Measurements from ENCODE around the gene FGD2. TPM values are rescaled to one million over a fixed set of nuclear protein-coding genes. Genes with fewer than 3 reads are reported as not detected.

Gene FGD2
- total and polyA plus RNA-seq, 7 donors: 3.7 to 40.8 (median 20.1) TPM

DNA sequence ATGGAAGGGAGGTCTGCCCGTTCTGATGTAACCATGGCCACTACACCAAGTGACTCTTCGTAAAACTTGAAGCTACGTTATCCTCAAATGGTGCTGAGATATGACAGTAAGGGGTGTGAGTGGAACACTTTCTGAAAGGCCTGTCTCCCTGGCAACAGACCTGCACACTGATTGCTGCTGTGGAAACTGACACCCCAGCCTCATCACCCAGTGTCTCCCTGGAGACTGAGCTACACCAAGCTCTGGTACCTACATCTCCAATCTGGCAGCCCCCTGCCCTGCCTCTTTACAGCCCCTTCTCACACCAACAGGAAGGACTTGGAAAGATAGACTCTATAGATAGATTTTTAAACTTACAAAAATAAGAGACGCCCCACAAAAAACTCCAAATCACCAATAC is 37.7 kb upstream of the FGD2 start:
- no peaks in the 10 kb centered on the region for H3K9me3 ChIP-seq
- H3K27me3 ChIP-seq: no peaks in the 10 kb centered on the region
- TF ChIP-seq EP300 (IDR thresholded peaks at IDR 0.05) (no peak), POLR2A (IDR thresholded peaks at IDR 0.05) (no peak), POLR2AphosphoS5 (IDR thresholded peaks at IDR 0.05) (no peak)
- TF ChIP-seq, protein P1, sequence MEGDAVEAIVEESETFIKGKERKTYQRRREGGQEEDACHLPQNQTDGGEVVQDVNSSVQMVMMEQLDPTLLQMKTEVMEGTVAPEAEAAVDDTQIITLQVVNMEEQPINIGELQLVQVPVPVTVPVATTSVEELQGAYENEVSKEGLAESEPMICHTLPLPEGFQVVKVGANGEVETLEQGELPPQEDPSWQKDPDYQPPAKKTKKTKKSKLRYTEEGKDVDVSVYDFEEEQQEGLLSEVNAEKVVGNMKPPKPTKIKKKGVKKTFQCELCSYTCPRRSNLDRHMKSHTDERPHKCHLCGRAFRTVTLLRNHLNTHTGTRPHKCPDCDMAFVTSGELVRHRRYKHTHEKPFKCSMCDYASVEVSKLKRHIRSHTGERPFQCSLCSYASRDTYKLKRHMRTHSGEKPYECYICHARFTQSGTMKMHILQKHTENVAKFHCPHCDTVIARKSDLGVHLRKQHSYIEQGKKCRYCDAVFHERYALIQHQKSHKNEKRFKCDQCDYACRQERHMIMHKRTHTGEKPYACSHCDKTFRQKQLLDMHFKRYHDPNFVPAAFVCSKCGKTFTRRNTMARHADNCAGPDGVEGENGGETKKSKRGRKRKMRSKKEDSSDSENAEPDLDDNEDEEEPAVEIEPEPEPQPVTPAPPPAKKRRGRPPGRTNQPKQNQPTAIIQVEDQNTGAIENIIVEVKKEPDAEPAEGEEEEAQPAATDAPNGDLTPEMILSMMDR (IDR thresholded peaks at IDR 0.05): no peak
- H3K4me1 ChIP-seq: peaks cover 0 to 11% (median 8%) of the 10 kb centered on the region in 4 donors
- peaks cover 50 to 65% (median 56%) of the 10 kb centered on the region in 4 donors for H3K36me3 ChIP-seq
- DNase-seq: peak; percentile 44
- 89 to 92% methylated on average over 4 of the region's 4 CpGs for WGBS, 2 donors
- H3K4me3 ChIP-seq: no peak overlapping the region
- H3K27ac ChIP-seq: no peak overlapping the region
- intact Hi-C loops (cut with DNase I): no loop called here

DNA sequence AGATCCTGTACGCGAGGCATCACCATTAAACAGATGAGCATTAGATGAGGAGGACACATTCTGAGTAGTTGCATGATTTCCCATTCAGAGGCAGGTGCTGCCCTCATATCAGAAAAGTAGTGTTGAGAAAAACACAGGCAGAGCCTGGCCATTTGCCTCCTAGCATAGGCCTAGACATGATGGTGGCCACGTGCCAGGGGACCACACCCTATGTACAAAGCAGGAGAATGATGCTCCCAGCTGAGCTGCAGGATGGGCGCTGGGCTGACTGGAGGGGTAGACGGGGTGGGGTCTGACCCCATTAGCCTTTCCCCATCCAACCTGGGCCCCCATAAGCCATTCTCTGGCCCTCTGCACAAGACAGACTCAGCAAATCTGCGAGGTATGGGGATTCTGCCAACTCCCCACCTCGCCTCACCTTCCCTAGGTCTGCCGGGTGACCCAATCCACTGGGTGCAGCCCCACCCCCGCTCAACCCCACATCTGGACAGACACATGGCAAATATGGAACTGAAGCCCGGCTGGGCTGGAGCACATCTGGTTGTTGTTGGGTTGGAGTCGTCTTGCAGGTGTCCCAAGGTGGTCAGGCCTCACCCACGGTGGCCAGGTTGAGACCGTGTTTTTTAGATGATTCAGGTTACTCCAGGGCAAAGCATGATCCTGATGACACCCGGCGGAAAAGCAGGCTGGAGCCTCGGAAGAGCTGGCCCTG is 37.0 kb upstream of the FGD2 start:
- WGBS, 2 donors: 77 to 88% methylated on average over 16 of the region's 16 CpGs
- peak; percentile 62 for DNase-seq
- intact Hi-C loops (cut with DNase I): no loop called here

DNA sequence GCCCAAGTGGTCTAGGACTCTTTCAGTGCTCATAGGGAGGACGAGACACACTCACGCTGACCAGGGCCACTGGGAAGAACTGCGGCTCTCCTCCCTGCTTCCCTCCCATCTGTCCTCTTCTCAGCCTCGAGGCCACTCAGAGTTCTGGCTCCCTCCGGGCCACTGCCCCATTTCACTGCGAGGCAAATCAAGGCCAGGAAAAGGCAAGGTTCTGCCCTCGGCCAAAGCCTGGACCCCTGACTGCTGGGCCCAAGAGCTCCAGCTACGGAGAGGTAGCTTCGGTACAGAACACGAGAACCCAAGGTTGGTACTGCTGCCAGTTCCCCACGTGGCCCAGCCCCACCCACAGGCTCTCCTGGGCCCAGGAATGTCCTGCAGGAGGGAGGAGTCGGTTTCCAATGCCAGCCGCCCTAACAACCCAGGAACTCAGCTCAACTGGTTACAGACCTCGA is 36.2 kb upstream of the FGD2 start:
- intact Hi-C loops (cut with DNase I): no loop called here
- no peak for TF ChIP-seq POLR2AphosphoS5 (IDR thresholded peaks at IDR 0.05)
- TF ChIP-seq POLR2A (IDR thresholded peaks at IDR 0.05): no peak
- TF ChIP-seq, protein P1 (IDR thresholded peaks at IDR 0.05): no peak
- TF ChIP-seq EP300 (IDR thresholded peaks at IDR 0.05): no peak

More for the DNA sequence above, 37.0 kb upstream of the FGD2 start:
- Histone ChIP-seq H3K36me3 (peaks cover 50 to 71% (median 62%) of the 10 kb centered on the region in 4 donors), H3K9me3 (no peaks in the 10 kb centered on the region), H3K27ac (no peak overlapping the region), H3K27me3 (no peaks in the 10 kb centered on the region), H3K4me3 (no peak overlapping the region), H3K4me1 (peaks cover 0 to 17% (median 11%) of the 10 kb centered on the region in 4 donors)
- TF ChIP-seq, protein P1 (IDR thresholded peaks at IDR 0.05): no peak
- TF ChIP-seq POLR2AphosphoS5 (IDR thresholded peaks at IDR 0.05) (peak in 1 of 4 donors; percentile 11), POLR2A (IDR thresholded peaks at IDR 0.05) (no peak)

GRCh38 chr6:36969988-36970891 is 35.2 kb upstream of the FGD2 start:
- Histone ChIP-seq H3K36me3 (peaks cover 69 to 90% (median 79%) of the 10 kb centered on the region in 4 donors), H3K27me3 (no peaks in the 10 kb centered on the region), H3K4me3 (no peak overlapping the region), H3K9me3 (no peaks in the 10 kb centered on the region), H3K4me1 (peaks cover 0 to 13% (median 5%) of the 10 kb centered on the region in 4 donors), H3K27ac (no peak overlapping the region)
- TF ChIP-seq EP300 (IDR thresholded peaks at IDR 0.05): no peak
- TF ChIP-seq, protein P1 (IDR thresholded peaks at IDR 0.05): no peak
- TF ChIP-seq POLR2A (IDR thresholded peaks at IDR 0.05): no peak
- no peak for TF ChIP-seq POLR2AphosphoS5 (IDR thresholded peaks at IDR 0.05)
- intact Hi-C loops (cut with DNase I): no loop called here
- 91 to 94% methylated on average over 17 of the region's 17 CpGs for WGBS, 2 donors
- DNase-seq: no peak

More for the DNA sequence above, 36.2 kb upstream of the FGD2 start:
- Histone ChIP-seq H3K4me1 (peaks cover 0 to 15% (median 6%) of the 10 kb centered on the region in 4 donors), H3K27me3 (no peaks in the 10 kb centered on the region), H3K36me3 (peaks cover 59 to 80% (median 69%) of the 10 kb centered on the region in 4 donors), H3K27ac (peak overlapping the region in 1 of 4 donors; percentile 2), H3K9me3 (no peaks in the 10 kb centered on the region), H3K4me3 (no peak overlapping the region)
- WGBS, 2 donors: 69 to 86% methylated on average over 14 of the region's 14 CpGs
- DNase-seq: peak; percentile 58
